Karpas-422 (cell line): ENCODE data around the gene COCH. TPM values are rescaled to one million over a fixed set of nuclear protein-coding genes. Genes with fewer than 3 reads are reported as not detected.

ENCODE experiments used
- DNase-seq: peaks from one replicate; pipeline ENCODE4 v3.0.0-alpha.2; 2015
- H2AFZ ChIP-seq: fragments of 200-600 bp; sonication (generic); 2 replicates; pipeline ENCODE4 v1.6.1; 2014; ENCODE audit warnings: antibody characterized with exemption, low read length, mixed read lengths
- H3K27ac ChIP-seq: fragments of 200-600 bp; sonication (generic); 2 replicates; pipeline ENCODE4 v1.5.1; 2014; ENCODE audit warnings: mild to moderate bottlenecking, low read length, moderate library complexity
- H3K27me3 ChIP-seq: fragments of 200-600 bp; sonication (generic); 2 replicates; pipeline ENCODE4 v1.6.1; 2014; ENCODE audit warnings: low read length, mixed read lengths
- H3K36me3 ChIP-seq: fragments of 200-600 bp; sonication (generic); 2 replicates; pipeline ENCODE4 v1.6.1; 2014; ENCODE audit warnings: low read length, mixed read lengths; ENCODE audit not compliant: insufficient read depth
- H3K4me1 ChIP-seq: fragments of 200-600 bp; sonication (generic); 2 replicates; pipeline ENCODE4 v1.6.1; 2014; ENCODE audit warnings: mild to moderate bottlenecking, low read length, mixed read lengths
- H3K4me2 ChIP-seq: fragments of 200-600 bp; sonication (generic); 2 replicates; pipeline ENCODE4 v1.6.1; 2014; ENCODE audit warnings: low read length, low read depth, mild to moderate bottlenecking; ENCODE audit not compliant: poor library complexity, severe bottlenecking
- H3K4me3 ChIP-seq: fragments of 200-600 bp; sonication (generic); 2 replicates; pipeline ENCODE4 v1.5.1; 2014; ENCODE audit warnings: mild to moderate bottlenecking, antibody characterized with exemption, low read length, mixed read lengths
- H3K79me2 ChIP-seq: fragments of 200-600 bp; sonication (generic); 2 replicates; pipeline ENCODE4 v1.6.1; 2014; ENCODE audit warnings: mild to moderate bottlenecking, low read length, mixed read lengths
- H3K9ac ChIP-seq: fragments of 200-600 bp; sonication (generic); 2 replicates; pipeline ENCODE4 v1.6.0; 2014; ENCODE audit warnings: low read length
- H3K9me2 ChIP-seq: fragments of 200-600 bp; sonication (generic), shearing (Covaris generic); replicated peaks from 2 replicates; pipeline ENCODE4 v1.6.0; 2014; ENCODE audit warnings: mild to moderate bottlenecking, low read length, moderate library complexity; ENCODE audit not compliant: insufficient read depth
- H3K9me3 ChIP-seq: fragments of 300-700, 200-600 bp; sonication (generic); 2 replicates; pipeline ENCODE4 v1.6.1; 2014; ENCODE audit warnings: low read length, mixed read lengths
- H4K20me1 ChIP-seq: fragments of 200-600 bp; sonication (generic); 2 replicates; pipeline ENCODE4 v1.6.1; 2014; ENCODE audit warnings: mild to moderate bottlenecking, antibody characterized with exemption, low read length, low read depth; ENCODE audit not compliant: insufficient read depth
- total RNA-seq: library from RNA; depleted of rRNA; stranded (reverse); fragments of >200 nt; shearing (Covaris generic); gene quantifications from 2 replicates; pipeline ENCODE4 v1.2.3, GENCODE V29; 2014; ENCODE audit warnings: low replicate concordance

COCH gene
- total RNA-seq, 1 experiment from 2014 or later: 33.7 TPM

DNA sequence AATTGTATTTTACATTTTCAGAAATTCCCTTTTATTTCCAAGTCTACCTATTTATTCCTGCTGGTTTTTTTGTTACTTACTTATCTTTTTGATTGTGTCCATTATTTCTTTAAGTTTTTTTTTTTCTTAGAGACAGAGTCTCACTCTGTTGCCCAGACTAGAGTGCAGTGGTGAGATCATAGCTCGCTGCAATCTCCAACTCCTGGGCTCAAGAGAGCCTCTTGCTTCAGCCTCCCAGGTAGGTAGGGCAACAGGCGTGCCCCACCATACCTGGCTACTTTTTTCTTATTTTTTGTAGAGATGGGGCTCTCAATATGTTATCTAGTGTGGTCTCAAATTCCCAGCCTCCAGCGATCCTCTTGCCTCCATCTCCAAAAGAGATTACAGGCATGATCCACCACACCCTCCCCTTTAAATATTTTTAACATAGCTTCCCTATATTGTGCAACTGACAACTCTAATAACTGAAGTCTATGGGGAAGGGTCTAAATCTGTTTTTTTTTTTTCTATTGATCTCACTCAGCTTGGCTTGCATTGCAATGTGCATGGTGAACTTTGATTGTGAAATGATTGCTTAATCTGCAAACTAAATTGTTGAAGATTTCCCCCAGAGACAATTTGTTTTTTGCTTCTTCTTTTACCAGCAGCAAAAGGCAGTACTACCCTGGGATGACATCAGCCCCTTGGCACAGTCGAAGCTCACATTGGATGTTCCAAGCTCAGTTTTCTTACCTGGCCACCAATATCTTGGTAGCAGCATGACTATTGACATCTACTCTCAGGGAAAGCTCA lies 25.7 kb upstream of the COCH start:
- Histone ChIP-seq H3K4me1 (peaks cover 12% of the 10 kb centered on the region), H3K27me3 (no peaks in the 10 kb centered on the region), H3K4me3 (no peak overlapping the region), H3K9ac (no peak overlapping the region), H2AFZ (peak overlapping the region; percentile 2; the same call in 1 of the 2 replicates), H3K27ac (no peak overlapping the region), H3K9me2 (no peaks in the 10 kb centered on the region), H3K79me2 (no peaks in the 10 kb centered on the region), H4K20me1 (no peaks in the 10 kb centered on the region), H3K36me3 (no peaks in the 10 kb centered on the region), H3K4me2 (peak overlapping the region; percentile 9), H3K9me3 (no peaks in the 10 kb centered on the region)
- no peak for DNase-seq

GRCh38 chr14:30849354-30849753 lies 25.0 kb upstream of the COCH start:
- Histone ChIP-seq H2AFZ (peak overlapping the region; percentile 2; the same call in 1 of the 2 replicates), H3K27ac (no peak overlapping the region), H3K27me3 (no peaks in the 10 kb centered on the region), H4K20me1 (no peaks in the 10 kb centered on the region), H3K36me3 (no peaks in the 10 kb centered on the region), H3K4me1 (peaks cover 12% of the 10 kb centered on the region), H3K4me3 (no peak overlapping the region), H3K9me2 (no peaks in the 10 kb centered on the region), H3K79me2 (no peaks in the 10 kb centered on the region), H3K9me3 (no peaks in the 10 kb centered on the region), H3K4me2 (peak overlapping the region; percentile 9), H3K9ac (no peak overlapping the region)
- DNase-seq: no peak

DNA sequence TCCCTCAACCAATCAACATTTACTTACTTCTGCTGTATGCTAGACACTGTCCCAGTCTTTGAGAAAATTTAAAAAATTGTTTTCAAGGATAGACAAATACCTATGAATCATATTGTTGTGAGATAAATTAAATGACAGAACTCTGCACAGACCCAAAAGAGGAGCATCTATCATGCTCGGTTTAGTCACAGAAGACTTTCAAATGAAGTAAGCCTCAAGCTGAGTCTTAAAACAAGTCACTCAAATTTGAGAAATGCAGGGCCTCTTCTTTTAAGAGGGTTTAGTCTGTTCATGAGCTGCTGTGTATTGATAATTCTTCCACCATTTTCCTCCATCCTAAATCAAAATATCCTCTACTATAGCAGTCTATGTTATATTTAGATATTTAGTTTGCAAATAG lies 24.4 kb upstream of the COCH start:
- Histone ChIP-seq H3K9me2 (no peaks in the 10 kb centered on the region), H3K9me3 (no peaks in the 10 kb centered on the region), H3K27me3 (no peaks in the 10 kb centered on the region), H3K36me3 (no peaks in the 10 kb centered on the region), H3K79me2 (no peaks in the 10 kb centered on the region), H2AFZ (no peak overlapping the region), H3K4me3 (no peak overlapping the region), H4K20me1 (no peaks in the 10 kb centered on the region), H3K27ac (no peak overlapping the region), H3K4me2 (no peak overlapping the region), H3K4me1 (peaks cover 12% of the 10 kb centered on the region), H3K9ac (no peak overlapping the region)
- no peak for DNase-seq

DNA sequence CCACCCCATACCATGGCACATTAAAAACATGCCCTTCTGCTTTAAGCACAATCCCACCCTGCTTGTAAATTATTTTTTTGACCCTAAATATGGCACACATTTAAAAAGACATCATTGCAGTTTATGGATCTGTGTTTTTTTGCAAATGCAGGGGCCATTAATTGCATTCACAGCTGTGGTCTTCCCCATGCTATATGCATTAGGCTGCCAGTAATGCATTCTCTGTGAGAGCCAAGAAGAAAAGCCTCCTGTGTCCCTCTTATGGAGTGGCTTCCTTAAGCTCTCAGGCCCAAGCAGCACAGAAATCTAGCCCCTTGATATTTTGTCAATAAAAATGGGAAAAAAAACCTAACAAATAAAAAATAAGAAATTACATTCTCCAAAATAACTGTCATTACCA lies 20.4 kb upstream of the COCH start:
- H3K27ac ChIP-seq: no peak overlapping the region
- H3K4me2 ChIP-seq: no peak overlapping the region
- DNase-seq: no peak

GRCh38 chr14:30854492-30854891 lies 19.9 kb upstream of the COCH start:
- no peak overlapping the region for H3K4me2 ChIP-seq

More for the DNA sequence above, 20.4 kb upstream of the COCH start:
- Histone ChIP-seq H3K27me3 (no peaks in the 10 kb centered on the region), H3K9ac (no peak overlapping the region), H3K4me3 (no peak overlapping the region), H3K9me2 (no peaks in the 10 kb centered on the region), H3K9me3 (no peaks in the 10 kb centered on the region), H3K79me2 (no peaks in the 10 kb centered on the region), H3K36me3 (no peaks in the 10 kb centered on the region), H3K4me1 (peaks cover 15% of the 10 kb centered on the region), H2AFZ (no peak overlapping the region), H4K20me1 (no peaks in the 10 kb centered on the region)

GRCh38 chr14:30855345-30856037 lies 18.9 kb upstream of the COCH start:
- peak overlapping the region; percentile 25 for H3K4me2 ChIP-seq
- no peak overlapping the region for H3K27ac ChIP-seq
- no peaks in the 10 kb centered on the region for H3K79me2 ChIP-seq
- H2AFZ ChIP-seq: peak overlapping the region; percentile 50; the same call in 1 of the 2 replicates
- H3K4me3 ChIP-seq: peak overlapping the region; percentile 16; the same call in 1 of the 2 replicates
- H3K4me1 ChIP-seq: peaks cover 7% of the 10 kb centered on the region
- no peaks in the 10 kb centered on the region for H4K20me1 ChIP-seq
- no peaks in the 10 kb centered on the region for H3K9me3 ChIP-seq
- H3K36me3 ChIP-seq: no peaks in the 10 kb centered on the region
- H3K27me3 ChIP-seq: 0 out of 2 replicates have a peak, but pooled peaks cover 3% of the 10 kb centered on the region
- H3K9me2 ChIP-seq: no peaks in the 10 kb centered on the region
- no peak overlapping the region for H3K9ac ChIP-seq
- DNase-seq: no peak

More at GRCh38 chr14:30854492-30854891, 19.9 kb upstream of the COCH start:
- Histone ChIP-seq H3K9ac (no peak overlapping the region), H3K4me1 (peaks cover 9% of the 10 kb centered on the region), H3K27ac (no peak overlapping the region), H3K4me3 (no peak overlapping the region), H4K20me1 (no peaks in the 10 kb centered on the region), H2AFZ (no peak overlapping the region), H3K36me3 (no peaks in the 10 kb centered on the region), H3K79me2 (no peaks in the 10 kb centered on the region), H3K9me3 (no peaks in the 10 kb centered on the region), H3K9me2 (no peaks in the 10 kb centered on the region), H3K27me3 (no peaks in the 10 kb centered on the region)
- no peak for DNase-seq

DNA sequence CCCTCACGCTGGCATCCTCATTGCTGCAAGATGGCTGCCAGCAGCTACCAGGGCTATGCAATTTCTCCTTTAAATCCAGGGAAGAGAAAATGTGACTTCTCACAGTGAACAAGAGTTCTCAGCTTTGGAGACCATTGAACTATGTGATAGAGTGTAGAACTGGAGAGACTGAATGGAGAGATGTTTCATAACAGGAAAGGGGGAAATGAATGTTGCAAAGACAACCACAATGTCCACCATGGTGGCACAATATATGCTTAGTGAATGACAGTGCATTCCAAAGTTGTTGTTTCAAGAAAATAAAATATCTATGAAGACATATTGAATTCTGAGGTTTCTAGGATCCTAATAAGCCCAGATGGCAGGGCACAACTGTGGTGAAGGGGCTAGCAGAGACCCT lies 13.2 kb upstream of the COCH start:
- Histone ChIP-seq H3K9ac (no peak overlapping the region), H3K4me2 (no peak overlapping the region), H3K4me1 (no peaks in the 10 kb centered on the region), H2AFZ (no peak overlapping the region), H3K36me3 (no peaks in the 10 kb centered on the region), H3K27ac (no peak overlapping the region), H3K79me2 (no peaks in the 10 kb centered on the region), H3K4me3 (no peak overlapping the region), H3K9me2 (no peaks in the 10 kb centered on the region), H3K27me3 (0 out of 2 replicates have a peak, but pooled peaks cover 3% of the 10 kb centered on the region), H4K20me1 (no peaks in the 10 kb centered on the region), H3K9me3 (no peaks in the 10 kb centered on the region)
- DNase-seq: no peak

GRCh38 chr14:30864934-30865333 lies 9.4 kb upstream of the COCH start:
- Histone ChIP-seq H3K27ac (no peak overlapping the region), H3K4me3 (no peak overlapping the region), H4K20me1 (no peaks in the 10 kb centered on the region), H3K9me2 (no peaks in the 10 kb centered on the region), H2AFZ (no peak overlapping the region), H3K79me2 (no peaks in the 10 kb centered on the region), H3K36me3 (no peaks in the 10 kb centered on the region), H3K27me3 (0 out of 2 replicates have a peak, but pooled peaks cover 2% of the 10 kb centered on the region), H3K4me2 (no peak overlapping the region), H3K9me3 (no peaks in the 10 kb centered on the region), H3K4me1 (no peaks in the 10 kb centered on the region), H3K9ac (no peak overlapping the region)
- DNase-seq: no peak
